GM06990 (cell line): Measurements from ENCODE around the gene SOX15.
A peak's percentile ranks its signal among the peaks of the same experiment; 100 is the strongest.

Source experiments
- DNase-seq: peaks from one replicate; pipeline ENCODE4 v3.0.0-alpha.2; 2011; ENCODE audit not compliant: insufficient read length; ENCODE audit errors: extremely low read depth
- H3K27me3 ChIP-seq: replicated peaks from 2 replicates; pipeline ENCODE4 v1.6.0; 2011; ENCODE audit warnings: low read length; ENCODE audit not compliant: control insufficient read depth, insufficient read depth
- H3K36me3 ChIP-seq: 2 replicates; pipeline ENCODE4 v1.5.1; 2011; ENCODE audit warnings: low read length; ENCODE audit not compliant: control insufficient read depth, insufficient read depth
- H3K4me3 ChIP-seq: replicated peaks from 2 replicates; pipeline ENCODE4 v1.5.1; 2011; ENCODE audit warnings: low read depth, mild to moderate bottlenecking, control low read depth, low read length
- CTCF ChIP-seq: IDR thresholded peaks from 2 replicates; pipeline ENCODE4 v1.5.1; 2011; ENCODE audit warnings: low read length, control low read depth, mild to moderate bottlenecking, inconsistent platforms; ENCODE audit not compliant: insufficient read depth, poor library complexity, severe bottlenecking

Gene SOX15

GRCh38 chr17:7559320-7560171 is 30.3 kb downstream of the SOX15 start:
- Histone ChIP-seq H3K36me3 (peaks cover 4% of the 10 kb centered on the region), H3K27me3 (no peaks in the 10 kb centered on the region), H3K4me3 (no peak overlapping the region)
- TF ChIP-seq CTCF: no peak
- no peak for DNase-seq

- Histone ChIP-seq H3K4me3 (peak within 1 kb of the TSS; percentile 41), H3K36me3 (no peaks in the 10 kb centered on the region; the same call in none of the 2 replicates), H3K27me3 (no peaks in the 10 kb centered on the region)
- no peak for DNase-seq
- no peak for TF ChIP-seq CTCF
These were observed 31.2 kb downstream of the SOX15 start, which contains the start of gene TNFSF13 for GRCh38 chr17:7558544-7559319. TSS of gene TNFSF13 (plus strand) at chr17:7558750. CDS start at chr17:7559040, 290 bp downstream.

- H3K36me3 ChIP-seq: no peaks in the 10 kb centered on the region
- DNase-seq: peak; percentile 73
- no peaks in the 10 kb centered on the region for H3K27me3 ChIP-seq
- no peak for TF ChIP-seq CTCF
- peak overlapping the region; percentile 41 for H3K4me3 ChIP-seq
These were observed 31.9 kb downstream of the SOX15 start for GRCh38 chr17:7557775-7558543.

GRCh38 chr17:7557147-7557764 is 32.6 kb downstream of the SOX15 start:
- TF ChIP-seq CTCF: no peak
- no peak for DNase-seq
- Histone ChIP-seq H3K4me3 (no peak overlapping the region), H3K36me3 (no peaks in the 10 kb centered on the region), H3K27me3 (no peaks in the 10 kb centered on the region)

- no peaks in the 10 kb centered on the region for H3K27me3 ChIP-seq
- DNase-seq: no peak
- H3K4me3 ChIP-seq: no peak overlapping the region
- no peak for TF ChIP-seq CTCF
- no peaks in the 10 kb centered on the region for H3K36me3 ChIP-seq
These were observed 33.3 kb downstream of the SOX15 start for GRCh38 chr17:7556627-7557026.
